Osteoblast (primary cell): Measurements from ENCODE around the gene FGF11. TPM values are rescaled to one million over a fixed set of nuclear protein-coding genes. Genes with fewer than 3 reads are reported as not detected.

Experiments used
- DNase-seq: peaks from one replicate; pipeline ENCODE4 v3.0.0; 2011; ENCODE audit warnings: low spot score, mixed read lengths; ENCODE audit not compliant: insufficient read length; ENCODE audit errors: missing footprints
- H2AFZ ChIP-seq: 2 replicates; pipeline ENCODE4 v1.6.0; 2011; ENCODE audit warnings: mild to moderate bottlenecking, low read length
- H3K27ac ChIP-seq: 2 replicates; pipeline ENCODE4 v1.5.1; 2011; ENCODE audit warnings: mild to moderate bottlenecking, low read depth, low read length, moderate library complexity
- H3K27me3 ChIP-seq: 2 replicates; pipeline ENCODE4 v1.6.0; 2012; ENCODE audit warnings: mild to moderate bottlenecking, control low read depth, inconsistent platforms, low read length, moderate library complexity; ENCODE audit not compliant: insufficient read depth
- H3K36me3 ChIP-seq: 2 replicates; pipeline ENCODE4 v1.5.1; 2011; ENCODE audit warnings: mild to moderate bottlenecking, low read length, control low read depth, moderate library complexity; ENCODE audit not compliant: insufficient read depth
- H3K4me1 ChIP-seq: 2 replicates; pipeline ENCODE4 v1.5.1; 2011; ENCODE audit warnings: mild to moderate bottlenecking, low read length, control low read depth, moderate library complexity; ENCODE audit not compliant: insufficient read depth
- H3K4me2 ChIP-seq: 2 replicates; pipeline ENCODE4 v1.6.0; 2011; ENCODE audit warnings: mild to moderate bottlenecking, low read length; ENCODE audit not compliant: insufficient read depth
- H3K4me3 ChIP-seq: fragments of 200-600 bp; sonication (generic); 3 replicates; pipeline ENCODE4 v1.5.1; 2012; ENCODE audit warnings: mild to moderate bottlenecking, low read length, inconsistent platforms; ENCODE audit not compliant: insufficient read depth
- H3K79me2 ChIP-seq: 2 replicates; pipeline ENCODE4 v1.6.0; 2012; ENCODE audit warnings: mild to moderate bottlenecking, low read length, control low read depth, inconsistent platforms; ENCODE audit not compliant: insufficient read depth
- H3K9me3 ChIP-seq: 2 replicates; pipeline ENCODE4 v1.5.1; 2011; ENCODE audit warnings: low read depth, low read length, control low read depth
- H4K20me1 ChIP-seq: 2 replicates; pipeline ENCODE4 v1.6.0; 2012; ENCODE audit warnings: mild to moderate bottlenecking, low read length, control low read depth; ENCODE audit not compliant: insufficient read depth
- total RNA-seq: library from RNA; depleted of rRNA; stranded (reverse); fragments of >200 nt; gene quantifications from 2 replicates; pipeline ENCODE4 v1.2.3, GENCODE V29; 2012
- TF ChIP-seq, protein P1 (sequence below): IDR thresholded peaks from 2 replicates; pipeline ENCODE4 v1.5.1; 2011; ENCODE audit warnings: mild to moderate bottlenecking, low read depth, low read length, moderate library complexity; ENCODE audit errors: extremely low read depth

FGF11 gene
- total RNA-seq, 1 donor: 0.36 TPM

DNA sequence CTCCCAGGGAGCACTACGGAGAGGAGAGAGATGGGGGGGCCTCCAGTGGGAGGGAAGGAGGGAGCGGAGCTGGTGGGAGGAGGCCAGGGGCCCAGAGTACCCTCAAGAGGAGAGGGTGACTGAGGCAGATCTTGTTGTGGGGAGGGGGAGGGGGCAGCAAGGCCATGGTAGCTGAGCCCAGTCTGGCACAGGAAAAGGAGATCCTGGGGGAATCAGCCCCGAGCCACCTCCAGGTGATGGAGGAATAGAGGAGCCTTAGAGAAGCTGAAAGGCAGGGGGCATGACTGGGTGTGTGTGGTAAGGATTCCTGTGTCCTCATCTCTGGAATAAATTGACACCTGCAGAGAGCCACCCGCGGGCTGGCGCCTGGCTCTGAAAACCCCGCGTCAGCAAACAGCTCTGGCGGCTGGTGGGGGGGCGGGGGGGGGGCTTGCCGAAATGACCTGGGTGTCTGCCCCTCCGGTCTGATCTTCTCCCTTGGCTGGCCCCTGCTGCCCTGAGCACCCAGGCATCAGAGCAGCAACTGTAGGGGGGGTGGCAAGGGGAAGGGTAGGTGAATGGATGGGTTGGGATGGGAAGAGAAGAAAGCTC is 33.0 kb upstream of the FGF11 start:
- Histone ChIP-seq H3K27me3 (no peaks in the 10 kb centered on the region), H4K20me1 (peaks cover 6% of the 10 kb centered on the region), H3K4me1 (peaks cover 12% of the 10 kb centered on the region), H3K36me3 (peaks cover 22% of the 10 kb centered on the region), H2AFZ (no peak overlapping the region), H3K4me2 (peak overlapping the region; percentile 83), H3K4me3 (peak overlapping the region; percentile 85), H3K27ac (no peak overlapping the region), H3K79me2 (peaks cover 10% of the 10 kb centered on the region), H3K9me3 (no peaks in the 10 kb centered on the region)
- DNase-seq: no peak
- TF ChIP-seq, protein P1, sequence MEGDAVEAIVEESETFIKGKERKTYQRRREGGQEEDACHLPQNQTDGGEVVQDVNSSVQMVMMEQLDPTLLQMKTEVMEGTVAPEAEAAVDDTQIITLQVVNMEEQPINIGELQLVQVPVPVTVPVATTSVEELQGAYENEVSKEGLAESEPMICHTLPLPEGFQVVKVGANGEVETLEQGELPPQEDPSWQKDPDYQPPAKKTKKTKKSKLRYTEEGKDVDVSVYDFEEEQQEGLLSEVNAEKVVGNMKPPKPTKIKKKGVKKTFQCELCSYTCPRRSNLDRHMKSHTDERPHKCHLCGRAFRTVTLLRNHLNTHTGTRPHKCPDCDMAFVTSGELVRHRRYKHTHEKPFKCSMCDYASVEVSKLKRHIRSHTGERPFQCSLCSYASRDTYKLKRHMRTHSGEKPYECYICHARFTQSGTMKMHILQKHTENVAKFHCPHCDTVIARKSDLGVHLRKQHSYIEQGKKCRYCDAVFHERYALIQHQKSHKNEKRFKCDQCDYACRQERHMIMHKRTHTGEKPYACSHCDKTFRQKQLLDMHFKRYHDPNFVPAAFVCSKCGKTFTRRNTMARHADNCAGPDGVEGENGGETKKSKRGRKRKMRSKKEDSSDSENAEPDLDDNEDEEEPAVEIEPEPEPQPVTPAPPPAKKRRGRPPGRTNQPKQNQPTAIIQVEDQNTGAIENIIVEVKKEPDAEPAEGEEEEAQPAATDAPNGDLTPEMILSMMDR: no peak

DNA sequence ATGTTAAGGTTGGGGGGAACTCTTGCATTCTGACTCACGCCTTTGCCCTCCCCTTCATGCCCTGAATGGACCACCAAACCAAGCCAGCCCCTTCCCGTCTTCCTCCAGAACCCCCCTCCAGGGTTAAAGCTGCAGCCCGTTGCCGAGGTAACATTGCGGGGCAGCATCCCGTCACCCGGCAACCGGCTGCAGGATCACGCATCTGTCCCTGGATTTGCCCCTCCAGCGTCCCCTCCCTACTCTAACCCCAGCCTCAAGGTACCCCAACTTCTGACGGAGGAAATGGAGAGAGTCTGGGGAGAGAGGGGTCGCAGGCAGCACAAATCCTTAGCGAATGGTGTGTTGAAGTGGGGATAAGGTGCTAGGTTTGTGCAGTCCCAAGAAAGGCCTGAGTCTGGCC is 32.2 kb upstream of the FGF11 start:
- peaks cover 22% of the 10 kb centered on the region for H3K36me3 ChIP-seq
- TF ChIP-seq, protein P1: no peak

DNA sequence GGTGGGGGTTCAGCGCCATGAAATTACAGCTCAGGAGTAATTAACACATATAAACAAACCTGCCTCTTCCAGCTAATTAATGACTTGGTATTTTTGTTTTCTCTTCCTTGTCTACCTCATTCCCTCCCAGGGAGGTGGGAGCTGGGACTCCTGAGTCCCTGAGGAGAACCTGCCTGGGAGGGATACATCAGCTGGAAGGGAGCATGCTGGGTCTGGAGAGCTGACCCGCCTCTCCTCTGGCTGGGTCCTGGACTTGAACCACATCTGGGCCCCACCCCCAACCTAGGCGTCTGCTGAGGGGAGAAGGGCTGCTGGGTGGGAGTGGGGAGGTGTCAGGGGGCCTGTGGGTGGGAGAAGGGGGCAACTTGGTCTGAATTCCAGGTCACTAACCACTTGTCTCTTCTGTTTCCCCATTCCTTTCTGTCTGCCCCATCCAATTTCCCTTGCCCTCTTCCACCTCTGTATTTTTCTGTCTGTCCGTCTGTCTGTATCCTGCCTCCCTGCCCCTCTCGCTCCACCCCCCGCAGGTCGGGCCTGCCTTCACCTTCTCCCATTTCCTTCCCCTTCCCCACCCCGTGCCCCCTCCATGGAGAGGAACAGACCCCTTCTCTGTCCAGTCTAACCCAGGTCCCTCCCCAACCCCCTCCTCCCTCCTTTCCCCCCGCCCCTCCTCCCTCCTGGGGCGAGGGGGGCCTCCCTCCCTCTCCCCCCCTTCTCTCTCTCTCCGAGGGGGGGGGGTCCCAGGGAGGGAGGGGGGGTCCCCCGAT is 31.6 kb upstream of the FGF11 start, which contains the start of gene NLGN2:
Gene NLGN2 (plus strand): TSS at position 361 of the 767 bp plus-strand sequence. CDS start 411 bp downstream, outside the sequence.
- Histone ChIP-seq H3K4me3 (no peak within 1 kb of the TSS), H3K4me2 (no peak within 1 kb of the TSS)
- TF ChIP-seq, protein P1: no peak

More for the DNA sequence above, 32.2 kb upstream of the FGF11 start:
- Histone ChIP-seq H3K79me2 (peaks cover 10% of the 10 kb centered on the region), H3K9me3 (no peaks in the 10 kb centered on the region), H2AFZ (no peak overlapping the region), H4K20me1 (peaks cover 6% of the 10 kb centered on the region), H3K4me3 (no peak overlapping the region), H3K27ac (no peak overlapping the region), H3K4me1 (peaks cover 12% of the 10 kb centered on the region), H3K4me2 (no peak overlapping the region), H3K27me3 (no peaks in the 10 kb centered on the region)
- no peak for DNase-seq

DNA sequence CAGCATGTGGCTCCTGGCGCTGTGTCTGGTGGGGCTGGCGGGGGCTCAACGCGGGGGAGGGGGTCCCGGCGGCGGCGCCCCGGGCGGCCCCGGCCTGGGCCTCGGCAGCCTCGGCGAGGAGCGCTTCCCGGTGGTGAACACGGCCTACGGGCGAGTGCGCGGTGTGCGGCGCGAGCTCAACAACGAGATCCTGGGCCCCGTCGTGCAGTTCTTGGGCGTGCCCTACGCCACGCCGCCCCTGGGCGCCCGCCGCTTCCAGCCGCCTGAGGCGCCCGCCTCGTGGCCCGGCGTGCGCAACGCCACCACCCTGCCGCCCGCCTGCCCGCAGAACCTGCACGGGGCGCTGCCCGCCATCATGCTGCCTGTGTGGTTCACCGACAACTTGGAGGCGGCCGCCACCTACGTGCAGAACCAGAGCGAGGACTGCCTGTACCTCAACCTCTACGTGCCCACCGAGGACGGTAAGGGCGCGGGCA is 31.0 kb upstream of the FGF11 start:
- H4K20me1 ChIP-seq: peaks cover 6% of the 10 kb centered on the region
- H3K27me3 ChIP-seq: no peaks in the 10 kb centered on the region
- DNase-seq: no peak
- TF ChIP-seq, protein P1: no peak
- no peak overlapping the region for H3K4me2 ChIP-seq
- no peak overlapping the region for H2AFZ ChIP-seq
- H3K79me2 ChIP-seq: peaks cover 3% of the 10 kb centered on the region
- peaks cover 22% of the 10 kb centered on the region for H3K36me3 ChIP-seq
- H3K27ac ChIP-seq: no peak overlapping the region
- H3K4me3 ChIP-seq: no peak overlapping the region
- H3K9me3 ChIP-seq: no peaks in the 10 kb centered on the region
- H3K4me1 ChIP-seq: peaks cover 5% of the 10 kb centered on the region

More for the DNA sequence above, 31.6 kb upstream of the FGF11 start, which contains the start of gene NLGN2:
- Histone ChIP-seq H3K27ac (no peak within 1 kb of the TSS), H3K9me3 (no peaks in the 10 kb centered on the region), H3K79me2 (peaks cover 9% of the 10 kb centered on the region), H3K4me1 (peaks cover 11% of the 10 kb centered on the region), H3K36me3 (peaks cover 22% of the 10 kb centered on the region), H3K27me3 (no peaks in the 10 kb centered on the region), H2AFZ (no peak within 1 kb of the TSS), H4K20me1 (peaks cover 6% of the 10 kb centered on the region)
- DNase-seq: no peak
